ENCODE data around the gene TLE5.
A peak's percentile ranks its signal among the peaks of the same experiment; 100 is the strongest.
"Not testable (repeated sequence)": the region's sequence is repeated elsewhere in the genome, so short reads cannot be mapped to it uniquely, and the experiment has no call there.

TLE5 gene

DNA sequence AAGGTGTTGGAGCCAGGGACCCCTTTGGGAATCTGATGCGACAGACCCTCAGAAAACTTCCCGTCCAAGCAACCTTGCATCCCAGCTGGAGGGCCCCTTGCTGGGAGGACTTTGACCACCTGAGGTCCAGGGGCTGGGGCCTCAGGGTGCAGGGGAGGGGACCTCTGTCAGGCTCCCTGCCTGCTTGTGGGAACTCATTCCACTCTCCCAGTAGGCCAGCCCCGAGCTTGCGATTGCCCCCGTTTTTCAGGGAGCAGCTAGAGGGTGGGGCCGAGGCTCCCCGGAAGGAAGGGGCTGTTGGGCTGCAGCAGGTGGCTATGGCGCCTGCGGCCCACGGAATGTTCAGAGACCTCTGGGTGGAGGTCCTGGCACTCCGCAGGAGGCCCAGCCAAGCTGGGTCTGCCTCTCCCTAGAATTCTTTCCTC is 34.6 kb upstream of the TLE5 start:
- Histone ChIP-seq H3K27me3 (no peaks in the 10 kb centered on the region), H3K4me3 (peak overlapping the region; percentile 96), H3K9me3 (no peaks in the 10 kb centered on the region), H4K20me1 (peaks cover 74% of the 10 kb centered on the region), H3K36me3 (no peaks in the 10 kb centered on the region), H3K27ac (peak overlapping the region; percentile 92), H3K4me2 (peak overlapping the region; percentile 100), H3K4me1 (peaks cover 83% of the 10 kb centered on the region), H3K9ac (peak overlapping the region; percentile 90)
- TF ChIP-seq Cebpa-rat (IDR thresholded peaks at IDR 0.05): no peak

DNA sequence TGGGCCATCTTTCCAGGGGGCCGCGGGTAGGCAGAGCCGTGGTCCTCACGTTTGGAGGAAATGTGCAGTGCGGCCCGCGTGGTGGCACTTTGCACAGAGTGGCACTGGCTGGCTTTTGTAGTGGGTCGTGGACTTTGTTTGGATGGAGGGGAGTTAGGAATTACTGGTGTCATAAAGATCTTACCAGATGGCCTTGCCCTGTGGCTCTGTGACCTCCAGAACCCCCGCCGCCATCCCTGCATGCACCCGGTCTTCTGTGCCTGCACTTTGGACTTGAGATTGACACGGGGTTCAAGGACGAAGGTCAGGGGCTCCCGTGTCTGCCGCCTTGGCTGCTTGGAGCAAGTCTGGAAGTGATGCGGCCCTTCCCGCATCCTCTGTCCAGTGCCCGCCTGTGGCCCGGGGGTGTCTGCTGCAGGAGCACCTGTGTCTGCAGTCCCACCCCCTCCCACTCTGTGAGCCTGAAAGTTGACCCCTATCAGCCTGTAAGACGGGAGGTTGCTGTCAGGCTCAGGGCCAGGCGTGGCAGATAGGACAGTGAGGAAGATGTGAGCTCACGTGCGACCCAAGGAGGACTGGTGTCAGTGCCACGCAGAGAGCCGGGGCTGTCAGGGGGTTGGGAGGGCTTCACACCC is 34.1 kb upstream of the TLE5 start:
- no peak for TF ChIP-seq Cebpa-rat (IDR thresholded peaks at IDR 0.05)
- peak overlapping the region; percentile 92; the same call in 1 of the 2 replicates for H3K27ac ChIP-seq
- peak overlapping the region; percentile 100 for H3K4me2 ChIP-seq
- H3K36me3 ChIP-seq: no peaks in the 10 kb centered on the region
- H4K20me1 ChIP-seq: peaks cover 69% of the 10 kb centered on the region
- H3K4me3 ChIP-seq: peak overlapping the region; percentile 96
- peak overlapping the region; percentile 90 for H3K9ac ChIP-seq
- no peaks in the 10 kb centered on the region for H3K27me3 ChIP-seq
- no peaks in the 10 kb centered on the region for H3K9me3 ChIP-seq
- H3K4me1 ChIP-seq: peaks cover 78% of the 10 kb centered on the region

DNA sequence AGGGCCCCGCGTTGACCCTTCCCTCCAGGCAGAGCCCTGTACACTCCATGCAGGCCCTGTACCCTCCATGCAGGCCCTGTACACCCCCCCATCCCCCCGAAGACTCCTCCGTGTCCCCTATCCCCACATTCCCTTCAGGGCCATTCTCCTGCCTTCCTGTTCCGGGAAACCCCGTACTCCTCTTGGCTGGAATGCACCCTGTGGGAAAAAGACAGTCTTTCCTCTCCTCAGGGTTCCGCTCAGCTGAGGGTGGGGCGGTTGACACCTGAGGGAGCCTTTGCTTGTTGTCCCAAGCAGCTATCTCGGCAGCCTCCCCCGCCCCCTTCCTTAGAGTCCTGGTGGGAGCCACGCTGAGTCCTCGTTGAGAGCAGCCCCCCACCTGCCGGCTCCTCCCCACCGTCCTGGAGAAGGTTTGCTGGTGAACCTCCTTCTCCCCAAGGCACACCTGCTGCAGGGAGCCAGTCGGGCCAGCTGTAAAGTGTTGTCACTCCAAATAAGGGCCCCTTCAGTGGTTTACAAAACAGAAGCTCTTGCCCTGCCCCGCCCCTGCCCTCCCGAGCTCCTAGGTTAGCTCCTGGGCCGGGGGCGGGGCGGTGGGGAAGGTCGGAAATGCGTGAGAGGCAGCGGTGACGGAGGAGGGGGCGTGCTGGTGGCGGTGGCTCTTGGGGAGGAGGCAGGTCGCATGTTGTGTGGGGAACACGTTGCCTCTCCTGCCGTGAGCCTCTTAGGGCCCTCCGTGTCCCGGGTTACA is 33.3 kb upstream of the TLE5 start:
- Histone ChIP-seq H3K9me3 (no peaks in the 10 kb centered on the region), H3K4me1 (peaks cover 70% of the 10 kb centered on the region), H4K20me1 (peaks cover 61% of the 10 kb centered on the region), H3K36me3 (no peaks in the 10 kb centered on the region), H3K4me3 (peak overlapping the region; percentile 96), H3K27me3 (no peaks in the 10 kb centered on the region), H3K27ac (peak overlapping the region; percentile 92; the same call in 1 of the 2 replicates), H3K4me2 (peak overlapping the region; percentile 100), H3K9ac (peak overlapping the region; percentile 90)
- no peak for TF ChIP-seq Cebpa-rat (IDR thresholded peaks at IDR 0.05)

DNA sequence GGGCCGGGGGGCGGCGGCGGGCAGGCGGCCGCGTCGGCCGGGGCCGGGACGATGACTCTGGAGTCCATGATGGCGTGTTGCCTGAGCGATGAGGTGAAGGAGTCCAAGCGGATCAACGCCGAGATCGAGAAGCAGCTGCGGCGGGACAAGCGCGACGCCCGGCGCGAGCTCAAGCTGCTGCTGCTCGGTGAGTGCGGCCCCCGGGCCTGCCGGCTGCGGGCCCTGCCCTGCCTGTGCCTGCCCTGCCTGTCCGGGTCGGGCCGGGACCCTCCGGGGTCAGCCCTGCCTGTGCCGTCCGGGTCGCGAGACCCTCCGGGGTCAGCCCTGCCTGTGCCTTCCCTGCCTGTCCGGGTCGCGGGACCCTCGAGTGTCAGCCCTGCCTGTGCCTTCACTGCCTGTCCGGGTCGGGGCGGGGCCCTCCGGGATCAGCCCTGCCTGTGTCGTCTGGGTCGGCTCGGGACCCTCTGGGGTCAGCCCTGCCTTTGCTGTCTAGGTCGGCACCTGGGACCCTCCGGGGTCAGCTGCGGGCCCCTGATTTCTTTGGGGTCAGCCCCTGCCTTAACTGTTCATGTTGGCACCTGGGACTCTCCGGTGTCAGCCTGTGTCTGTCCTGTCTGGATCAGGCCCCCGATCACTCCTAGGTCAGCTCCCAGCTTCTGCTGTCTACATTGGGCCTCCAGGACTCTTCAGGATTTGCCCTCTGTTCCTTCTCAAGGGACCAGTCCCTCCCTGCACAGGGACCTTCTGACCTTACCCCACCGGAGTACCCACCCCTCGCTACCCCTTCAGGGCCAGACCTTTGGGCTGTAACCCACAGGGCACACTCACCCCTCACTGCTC is 32.5 kb upstream of the TLE5 start:
- peaks cover 53% of the 10 kb centered on the region for H4K20me1 ChIP-seq
- no peak for TF ChIP-seq Cebpa-rat (IDR thresholded peaks at IDR 0.05)
- peak overlapping the region; percentile 92 for H3K27ac ChIP-seq
- no peaks in the 10 kb centered on the region for H3K36me3 ChIP-seq
- H3K27me3 ChIP-seq: no peaks in the 10 kb centered on the region
- peak overlapping the region; percentile 90 for H3K9ac ChIP-seq
- H3K4me1 ChIP-seq: peaks cover 62% of the 10 kb centered on the region
- no peaks in the 10 kb centered on the region for H3K9me3 ChIP-seq
- H3K4me2 ChIP-seq: peak overlapping the region; percentile 100
- H3K4me3 ChIP-seq: peak overlapping the region; percentile 96

DNA sequence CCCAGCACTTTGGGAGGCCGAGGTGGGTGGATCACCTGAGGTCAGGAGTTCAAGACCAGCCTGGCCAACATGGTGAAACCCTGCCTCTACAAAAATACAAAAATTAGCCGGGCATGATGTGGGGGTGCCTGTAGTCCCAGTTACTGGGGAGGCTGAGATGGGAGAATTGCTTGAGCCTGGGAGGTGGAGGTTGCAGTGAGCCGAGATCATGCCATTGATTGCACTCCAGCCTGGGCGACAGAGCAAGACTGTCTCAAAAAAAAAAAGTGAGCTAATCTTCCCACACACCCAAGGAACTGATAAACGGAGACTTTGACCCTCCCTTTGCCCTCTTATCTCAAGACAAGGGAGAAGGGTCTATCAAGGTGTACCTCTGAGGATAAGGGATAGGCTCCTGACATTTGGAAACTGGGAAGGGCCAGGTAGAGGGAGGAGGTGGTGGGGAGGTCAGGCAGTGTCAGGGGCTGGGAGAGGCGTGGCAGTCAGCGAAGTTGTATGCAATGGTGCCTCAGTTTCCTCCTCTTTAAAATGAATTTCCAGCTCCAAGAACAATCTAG is 27.1 kb upstream of the TLE5 start:
- not testable (repeated sequence) for H3K4me3 ChIP-seq, H3K9ac ChIP-seq, H3K36me3 ChIP-seq, H3K9me3 ChIP-seq, H3K27ac ChIP-seq, H3K4me2 ChIP-seq, H3K27me3 ChIP-seq, H4K20me1 ChIP-seq
- H3K4me1 ChIP-seq: peaks cover 12% of the 10 kb centered on the region; the same call in 1 of the 2 replicates

DNA sequence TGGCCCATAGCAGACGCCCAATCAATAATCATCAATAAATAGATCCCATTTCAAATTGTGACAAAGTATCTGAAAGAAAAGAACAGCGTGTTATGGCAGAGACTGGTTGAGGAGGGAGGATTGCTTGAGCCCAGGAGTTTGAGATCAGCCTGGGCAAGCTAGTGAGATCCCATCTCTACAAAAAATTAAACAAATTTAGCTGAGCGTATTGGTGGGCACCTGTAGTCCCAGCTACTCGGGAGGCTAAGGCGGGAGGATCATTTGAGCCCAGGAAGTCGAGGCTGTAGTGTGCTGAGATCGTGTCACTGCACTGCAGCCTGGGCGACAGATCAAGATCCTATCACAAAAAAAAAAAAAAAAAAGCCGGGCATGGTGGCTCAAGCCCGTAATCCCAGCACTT is 25.5 kb upstream of the TLE5 start:
- Histone ChIP-seq H3K27me3 (no peaks in the 10 kb centered on the region), H3K27ac (no peak overlapping the region), H3K4me3 (no peak overlapping the region), H3K9ac (no peak overlapping the region), H3K9me3 (no peaks in the 10 kb centered on the region), H3K4me1 (peaks cover under 1% of the 10 kb centered on the region; the same call in 1 of the 2 replicates), H3K4me2 (no peak overlapping the region), H4K20me1 (no peaks in the 10 kb centered on the region), H3K36me3 (no peaks in the 10 kb centered on the region)
- no peak for TF ChIP-seq Cebpa-rat (IDR thresholded peaks at IDR 0.05)

DNA sequence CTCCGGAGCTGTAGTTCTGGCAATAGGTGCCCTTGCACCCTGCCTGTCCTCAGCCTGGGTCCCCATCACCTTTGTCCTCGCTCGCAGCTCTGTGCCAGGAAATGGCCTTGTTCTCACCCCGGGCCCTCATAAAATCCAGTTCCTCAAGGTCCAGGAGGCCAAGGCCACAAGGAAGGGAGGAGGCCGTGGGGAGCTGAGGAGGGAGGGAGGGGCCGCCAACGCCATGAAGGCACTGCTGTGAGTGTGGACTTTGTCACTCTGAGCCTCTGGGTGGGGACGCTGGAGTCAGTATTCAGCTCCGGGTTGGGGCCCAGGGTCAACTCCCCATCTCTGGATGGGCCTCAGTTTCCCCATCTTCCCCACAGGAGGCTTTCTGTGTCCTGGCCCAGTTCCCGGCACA is 22.6 kb upstream of the TLE5 start:
- no peak overlapping the region for H3K9ac ChIP-seq
- H3K4me1 ChIP-seq: no peaks in the 10 kb centered on the region
- no peaks in the 10 kb centered on the region for H3K36me3 ChIP-seq
- no peaks in the 10 kb centered on the region for H4K20me1 ChIP-seq
- no peak overlapping the region for H3K27ac ChIP-seq
- no peak overlapping the region for H3K4me2 ChIP-seq
- H3K4me3 ChIP-seq: no peak overlapping the region
- H3K27me3 ChIP-seq: no peaks in the 10 kb centered on the region
- no peak for TF ChIP-seq Cebpa-rat (IDR thresholded peaks at IDR 0.05)
- peaks cover 6% of the 10 kb centered on the region; the same call in 1 of the 2 replicates for H3K9me3 ChIP-seq

DNA sequence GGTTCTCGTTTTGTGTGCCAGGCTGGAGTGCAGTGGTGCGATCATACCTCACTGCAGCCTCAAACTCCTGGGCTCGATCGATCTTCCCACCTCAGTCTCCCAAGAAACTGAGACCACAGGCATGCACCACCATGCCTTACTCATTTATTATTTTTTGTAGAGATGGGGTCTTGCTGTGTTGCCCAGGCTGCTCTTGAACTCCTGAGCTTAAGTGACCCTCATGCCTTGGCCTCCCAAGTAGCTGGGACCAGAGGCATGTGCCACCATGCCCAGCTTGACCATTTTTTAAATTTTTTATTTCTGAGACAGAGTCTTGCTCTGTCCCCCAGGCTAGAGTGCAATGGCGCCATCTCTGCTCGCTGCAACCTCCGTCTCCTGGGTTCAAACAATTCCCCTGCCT is 21.7 kb upstream of the TLE5 start:
- Histone ChIP-seq H3K4me3 (no peak overlapping the region), H4K20me1 (no peaks in the 10 kb centered on the region), H3K36me3 (no peaks in the 10 kb centered on the region), H3K9me3 (peaks cover 6% of the 10 kb centered on the region; the same call in 1 of the 2 replicates), H3K4me2 (no peak overlapping the region), H3K9ac (no peak overlapping the region), H3K27me3 (no peaks in the 10 kb centered on the region), H3K4me1 (no peaks in the 10 kb centered on the region), H3K27ac (no peak overlapping the region)
- TF ChIP-seq Cebpa-rat (IDR thresholded peaks at IDR 0.05): no peak

DNA sequence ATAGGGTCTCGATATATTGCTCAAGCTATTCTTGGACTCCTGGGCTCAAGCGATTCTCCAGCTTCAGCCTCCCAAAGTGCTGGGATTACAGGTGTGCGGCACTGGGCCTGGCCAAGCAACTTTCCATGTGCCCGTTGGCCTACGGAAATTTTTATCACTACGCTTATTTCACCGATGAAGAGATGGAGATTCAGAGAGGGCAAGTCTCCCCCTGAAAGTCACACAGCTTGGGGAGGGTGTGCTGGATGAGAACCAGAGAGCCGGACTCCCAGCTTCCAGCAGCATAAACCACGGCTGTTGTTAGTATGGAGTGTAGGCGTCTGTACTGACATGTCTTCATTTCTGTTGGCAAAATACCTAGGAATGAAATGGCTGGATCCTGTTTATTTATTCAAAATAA is 20.0 kb upstream of the TLE5 start:
- Histone ChIP-seq H3K36me3 (no peaks in the 10 kb centered on the region), H3K4me1 (0 out of 2 replicates have a peak, but pooled peaks cover 5% of the 10 kb centered on the region), H3K4me3 (no peak overlapping the region), H3K9me3 (peaks cover 6% of the 10 kb centered on the region; the same call in 1 of the 2 replicates), H3K9ac (no peak overlapping the region), H3K27me3 (no peaks in the 10 kb centered on the region), H3K27ac (no peak overlapping the region), H4K20me1 (no peaks in the 10 kb centered on the region), H3K4me2 (no peak overlapping the region)
- TF ChIP-seq Cebpa-rat (IDR thresholded peaks at IDR 0.05): no peak
